Esophagus squamous epithelium (tissue), 4 donors: Measurements from ENCODE around the gene SLIT1.

Source experiments
- POLR2A ChIP-seq, 4 donors: fragments of 450-650 bp; IDR thresholded peaks; one replicate each; pipeline ENCODE4 v1.6.1; 2017; ENCODE audit warnings: antibody characterized with exemption in 4 of 4, mild to moderate bottlenecking in 4 of 4, moderate library complexity in 3 of 4
- TF ChIP-seq, protein P1 (sequence below), 6 experiments: fragments of 450-650 bp in 4 of 6; fragments of 200-600 bp in 2 of 6; sonication (generic) in 2 of 6; IDR thresholded peaks; one replicate each; pipeline ENCODE4 v1.5.1; 2016 to 2019; ENCODE audit warnings: antibody characterized with exemption in 6 of 6, mild to moderate bottlenecking in 4 of 6, moderate library complexity in 4 of 6

DNA sequence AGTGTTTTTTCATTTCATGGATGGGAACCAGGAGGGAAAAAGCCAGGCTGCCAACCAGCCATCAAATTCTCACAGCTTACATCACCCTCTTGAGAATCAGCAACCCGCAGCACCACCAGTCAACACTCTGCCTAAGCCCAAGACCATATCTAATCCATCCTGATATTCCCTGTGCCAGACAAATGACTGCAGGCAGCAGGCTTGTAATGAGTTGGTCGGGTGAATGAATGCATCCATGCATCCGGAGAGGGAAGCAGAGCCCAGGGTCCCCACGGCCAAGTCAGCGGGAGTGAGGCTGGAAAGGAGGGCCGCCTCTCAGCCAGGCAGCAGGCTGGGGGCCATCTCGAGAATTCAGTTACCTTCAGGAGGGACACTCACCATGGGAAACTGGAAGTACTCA lies 46.9 kb downstream of the SLIT1 start:
- TF ChIP-seq, protein P1, sequence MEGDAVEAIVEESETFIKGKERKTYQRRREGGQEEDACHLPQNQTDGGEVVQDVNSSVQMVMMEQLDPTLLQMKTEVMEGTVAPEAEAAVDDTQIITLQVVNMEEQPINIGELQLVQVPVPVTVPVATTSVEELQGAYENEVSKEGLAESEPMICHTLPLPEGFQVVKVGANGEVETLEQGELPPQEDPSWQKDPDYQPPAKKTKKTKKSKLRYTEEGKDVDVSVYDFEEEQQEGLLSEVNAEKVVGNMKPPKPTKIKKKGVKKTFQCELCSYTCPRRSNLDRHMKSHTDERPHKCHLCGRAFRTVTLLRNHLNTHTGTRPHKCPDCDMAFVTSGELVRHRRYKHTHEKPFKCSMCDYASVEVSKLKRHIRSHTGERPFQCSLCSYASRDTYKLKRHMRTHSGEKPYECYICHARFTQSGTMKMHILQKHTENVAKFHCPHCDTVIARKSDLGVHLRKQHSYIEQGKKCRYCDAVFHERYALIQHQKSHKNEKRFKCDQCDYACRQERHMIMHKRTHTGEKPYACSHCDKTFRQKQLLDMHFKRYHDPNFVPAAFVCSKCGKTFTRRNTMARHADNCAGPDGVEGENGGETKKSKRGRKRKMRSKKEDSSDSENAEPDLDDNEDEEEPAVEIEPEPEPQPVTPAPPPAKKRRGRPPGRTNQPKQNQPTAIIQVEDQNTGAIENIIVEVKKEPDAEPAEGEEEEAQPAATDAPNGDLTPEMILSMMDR (IDR thresholded peaks at IDR 0.05) = no peak
- TF ChIP-seq POLR2A (IDR thresholded peaks at IDR 0.05) = no peak
